Pancreas (tissue), 10 donors: ENCODE results near the gene TUBB. TPM values are rescaled to one million over a fixed set of nuclear protein-coding genes. Genes with fewer than 3 reads are reported as not detected.

ENCODE experiments used
- ATAC-seq, 4 donors: fragments of 200-7000 bp; cut with Tn5 transposase; one replicate each; pipeline versions ENCODE4 v1.8.0 to v1.9.1; 2020; ENCODE audit warnings: mild to moderate bottlenecking in 4 of 4, moderate library complexity in 4 of 4
- DNase-seq, 6 donors: peaks; one replicate each; pipeline ENCODE4 v3.0.0-alpha.2; 2020
- FAIRE-seq: peaks from 2 replicates; lab custom pipeline; 2012; peaks lifted over from hg19 to GRCh38; lab: Jason Lieb, UNC
- H3K27ac ChIP-seq, 4 donors: fragments of 200-600 bp; sonication (generic); 1 replicate in 3 of 4; 2 replicates in 1 of 4; pipeline versions ENCODE4 v1.5.0 to v1.8.0; 2020
- H3K27me3 ChIP-seq, 4 donors: fragments of 200-600 bp; one replicate each; pipeline ENCODE4 v1.8.0; 2021
- H3K36me3 ChIP-seq, 3 donors: fragments of 200-600 bp; sonication (generic) in 1 of 3; one replicate each; pipeline versions ENCODE4 v1.5.0 to v1.8.0; 2020 to 2021
- H3K4me1 ChIP-seq, 3 donors: fragments of 200-600 bp; one replicate each; pipeline ENCODE4 v1.8.0; 2021
- H3K4me3 ChIP-seq, 4 donors: fragments of 200-600 bp; sonication (generic) in 2 of 4; one replicate each; pipeline versions ENCODE4 v1.5.0 to v1.8.0; 2020 to 2021
- H3K9me3 ChIP-seq, 4 donors: fragments of 200-600 bp; one replicate each; pipeline ENCODE4 v1.8.0; 2021
- whole genome bisulfite sequencing, 2 donors: extraction: QIAGEN DNeasy Blood & Tissue Kit; methylation state at CpG; one replicate each; pipeline ENCODE4 v1.1.7; 2013; 5-methylcytosine and 5-hydroxymethylcytosine counted together
- intact Hi-C, 3 donors: fragments of 100-400 bp; cut with DNase I; formaldehyde crosslinking; loops; one replicate each; pipeline versions ENCODE4 v1.11.1 to v1.14.2; 2022
- polyA plus RNA-seq, 2 donors: library from polyadenylated mRNA; stranded (reverse); fragments of 200-250 nt; gene quantifications; one replicate each; pipeline ENCODE4 v1.2.3, GENCODE V29; 2013
- total RNA-seq, 6 donors: library from RNA; stranded (reverse); fragmentation: NEBNext Ultra II Directional in 4 of 6; extraction: Animal tissue kit (Norgen Biotek cat#: 25700) in 4 of 6; gene quantifications; one replicate each; pipeline versions ENCODE4 v1.2.1 to v1.2.4, GENCODE V29; 2021 to 2023
- TF ChIP-seq, protein P1 (sequence below), 4 donors: fragments of 200-600 bp; sonication (generic) in 3 of 4; IDR thresholded peaks; one replicate each; pipeline versions ENCODE4 v1.5.0 to v1.8.0; 2021; ENCODE audit warnings: antibody characterized with exemption in 4 of 4
- donor health status: healthy with polysubstance abuse.
- donor health status: DM: no; HTN: no; CAD: no; lungs with moderate emphysema.
- donor health status: DM: no; HTN: no; CAD: no.
- donor health status: control.
- donor health status: control.
- donor health status: Bipolar disorder and iron deficiency.
- donor health status: DM: yes; HTN: yes; CAD: no.
- donor health status: DM: no; HTN: no; CAD: no.
- donor health status: DM: no; HTN: no; CAD: no.
- donor health status: DM: yes; HTN: yes; CAD: no.

The TUBB gene
- total and polyA plus RNA-seq, 8 donors = 66.1 to 171 (median 106) TPM

- no peak for ATAC-seq
- H3K4me1 ChIP-seq = peaks cover 0 to 3% (median 0%) of the 10 kb centered on the region in 3 donors
- no peak overlapping the region for H3K4me3 ChIP-seq
- WGBS, 2 donors = 62 to 65% methylated on average over 1 of the region's 1 CpG
- intact Hi-C loops = no loop called here
- no peak for DNase-seq
- H3K9me3 ChIP-seq = no peaks in the 10 kb centered on the region
- H3K27ac ChIP-seq = peak overlapping the region in 2 of 4 donors; percentile 25 to 44
- TF ChIP-seq, protein P1, sequence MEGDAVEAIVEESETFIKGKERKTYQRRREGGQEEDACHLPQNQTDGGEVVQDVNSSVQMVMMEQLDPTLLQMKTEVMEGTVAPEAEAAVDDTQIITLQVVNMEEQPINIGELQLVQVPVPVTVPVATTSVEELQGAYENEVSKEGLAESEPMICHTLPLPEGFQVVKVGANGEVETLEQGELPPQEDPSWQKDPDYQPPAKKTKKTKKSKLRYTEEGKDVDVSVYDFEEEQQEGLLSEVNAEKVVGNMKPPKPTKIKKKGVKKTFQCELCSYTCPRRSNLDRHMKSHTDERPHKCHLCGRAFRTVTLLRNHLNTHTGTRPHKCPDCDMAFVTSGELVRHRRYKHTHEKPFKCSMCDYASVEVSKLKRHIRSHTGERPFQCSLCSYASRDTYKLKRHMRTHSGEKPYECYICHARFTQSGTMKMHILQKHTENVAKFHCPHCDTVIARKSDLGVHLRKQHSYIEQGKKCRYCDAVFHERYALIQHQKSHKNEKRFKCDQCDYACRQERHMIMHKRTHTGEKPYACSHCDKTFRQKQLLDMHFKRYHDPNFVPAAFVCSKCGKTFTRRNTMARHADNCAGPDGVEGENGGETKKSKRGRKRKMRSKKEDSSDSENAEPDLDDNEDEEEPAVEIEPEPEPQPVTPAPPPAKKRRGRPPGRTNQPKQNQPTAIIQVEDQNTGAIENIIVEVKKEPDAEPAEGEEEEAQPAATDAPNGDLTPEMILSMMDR (IDR thresholded peaks at IDR 0.05) = no peak
- H3K27me3 ChIP-seq = no peaks in the 10 kb centered on the region
- no peaks in the 10 kb centered on the region for H3K36me3 ChIP-seq
- no peak for FAIRE-seq
Observed at GRCh38 chr6:30757261-30757904, 37.2 kb downstream of the TUBB start.

DNA sequence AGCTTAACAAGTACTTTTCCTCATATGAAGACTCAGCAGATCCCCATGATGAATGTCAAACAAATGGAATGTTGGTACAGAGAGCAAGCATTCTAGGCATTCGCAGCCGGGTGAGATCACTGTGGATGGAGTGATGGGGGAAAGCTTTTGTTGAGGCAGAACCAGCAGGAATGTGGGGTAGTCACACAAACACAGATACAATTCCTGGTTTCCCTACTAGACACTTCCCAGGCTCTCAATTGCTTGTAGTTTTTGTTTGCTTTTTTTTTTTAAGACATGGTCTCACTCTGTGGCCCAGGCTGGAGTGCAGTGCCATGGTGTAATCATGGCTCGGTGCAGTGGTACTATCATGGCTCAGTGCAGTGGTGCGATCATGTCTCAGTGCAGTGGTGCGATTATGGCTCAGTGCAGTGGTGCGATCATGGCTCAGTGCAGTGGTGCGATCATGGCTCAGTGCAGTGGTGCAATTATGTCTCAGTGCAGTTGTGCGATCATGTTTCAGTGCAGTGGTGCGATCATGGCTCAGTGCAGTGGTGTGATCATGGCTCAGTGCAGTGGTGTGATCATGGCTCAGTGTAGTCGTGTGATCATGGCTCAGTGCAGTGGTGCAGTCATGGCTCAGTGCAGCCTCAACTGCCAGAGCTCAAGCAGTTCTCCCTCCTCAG is 39.6 kb downstream of the TUBB start:
- TF ChIP-seq, protein P1 (IDR thresholded peaks at IDR 0.05) = no peak
- FAIRE-seq (no peak), DNase-seq (peak in 1 of 6 donors; percentile 12), ATAC-seq (peak in 2 of 4 donors; percentile 18 to 44)
- H3K9me3 ChIP-seq = no peaks in the 10 kb centered on the region
- peak overlapping the region in 2 of 4 donors; percentile 23 to 40 for H3K27ac ChIP-seq
- H3K36me3 ChIP-seq = no peaks in the 10 kb centered on the region
- H3K4me3 ChIP-seq = no peak overlapping the region
- intact Hi-C loops = no loop called here
- 89 to 93% methylated on average over 10 of the region's 10 CpGs for WGBS, 2 donors
- no peaks in the 10 kb centered on the region for H3K27me3 ChIP-seq
- peaks cover 10 to 20% (median 14%) of the 10 kb centered on the region in 3 donors for H3K4me1 ChIP-seq

DNA sequence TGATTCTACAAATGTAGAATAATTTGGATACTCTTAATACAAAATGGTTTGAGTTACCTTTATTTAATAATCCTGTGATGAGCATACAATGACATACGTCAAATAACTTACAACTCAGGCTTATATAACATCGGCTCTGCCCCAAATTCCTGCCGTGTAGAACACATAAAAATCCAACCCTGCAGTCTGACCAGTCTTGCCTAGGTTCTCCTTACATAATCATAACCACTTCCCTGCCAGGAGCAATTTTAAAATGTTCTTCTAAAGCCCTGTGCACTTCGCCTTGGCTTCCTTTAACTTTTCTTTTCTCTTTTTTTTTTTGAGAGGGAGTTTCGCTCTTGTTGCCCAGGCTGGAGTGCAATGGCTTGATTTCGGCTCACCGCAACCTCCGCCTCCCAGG is 40.4 kb downstream of the TUBB start:
- Histone ChIP-seq H3K27ac (peak overlapping the region in 1 of 4 donors; percentile 23), H3K27me3 (no peaks in the 10 kb centered on the region), H3K4me1 (peaks cover 10 to 21% (median 14%) of the 10 kb centered on the region in 3 donors), H3K4me3 (no peak overlapping the region), H3K36me3 (no peaks in the 10 kb centered on the region), H3K9me3 (no peaks in the 10 kb centered on the region)
- TF ChIP-seq, protein P1 (IDR thresholded peaks at IDR 0.05) = no peak
- no peak for DNase-seq
- FAIRE-seq = no peak
- intact Hi-C loops = no loop called here
- no peak for ATAC-seq
- WGBS, 2 donors = 76 to 80% methylated on average over 8 of the region's 8 CpGs

DNA sequence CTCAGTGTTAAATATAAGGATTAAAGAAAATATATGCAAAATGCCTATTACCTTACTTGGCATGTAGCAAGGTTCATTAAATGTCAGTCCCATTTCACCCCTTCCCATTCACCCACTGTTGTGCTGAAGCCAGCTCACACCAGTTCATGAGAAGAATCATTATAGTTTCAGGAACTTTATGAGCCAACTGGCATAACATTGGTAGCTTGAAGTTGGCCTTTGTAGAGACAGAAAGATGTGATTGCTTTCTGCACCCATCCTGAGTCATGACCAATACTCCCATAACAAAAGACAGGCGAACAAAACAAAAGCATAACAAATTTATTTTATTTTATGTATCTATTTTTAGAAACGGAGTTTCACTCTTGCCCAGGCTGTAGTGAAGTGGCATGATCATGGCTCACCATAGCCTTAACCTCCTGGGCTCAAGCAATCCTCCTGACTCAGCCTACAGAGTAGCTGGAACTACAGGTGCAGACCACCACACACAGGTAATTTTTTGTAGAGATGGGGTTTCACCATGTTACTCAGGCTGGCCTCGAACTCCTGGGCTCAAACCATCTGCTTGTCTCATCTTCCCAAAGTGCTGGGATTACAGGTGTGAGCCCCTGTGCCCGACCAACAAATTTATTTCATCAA is 41.8 kb downstream of the TUBB start:
- ATAC-seq = no peak
- Histone ChIP-seq H3K4me3 (no peak overlapping the region), H3K4me1 (peaks cover 10 to 31% (median 14%) of the 10 kb centered on the region in 3 donors), H3K27ac (peak overlapping the region in 1 of 4 donors; percentile 87), H3K27me3 (no peaks in the 10 kb centered on the region), H3K36me3 (no peaks in the 10 kb centered on the region), H3K9me3 (no peaks in the 10 kb centered on the region)
- no peak for FAIRE-seq
- 92 to 97% methylated on average over 4 of the region's 4 CpGs for WGBS, 2 donors
- intact Hi-C loops = no loop called here
- TF ChIP-seq, protein P1 (IDR thresholded peaks at IDR 0.05) = no peak
- DNase-seq = no peak
